ENCODE data around the gene PDE6B. TPM values are rescaled to one million over a fixed set of nuclear protein-coding genes. Genes with fewer than 3 reads are reported as not detected.

The PDE6B gene
- polyA plus RNA-seq, 4 donors, result 31.3 to 50.6 (median 38.7) TPM

DNA sequence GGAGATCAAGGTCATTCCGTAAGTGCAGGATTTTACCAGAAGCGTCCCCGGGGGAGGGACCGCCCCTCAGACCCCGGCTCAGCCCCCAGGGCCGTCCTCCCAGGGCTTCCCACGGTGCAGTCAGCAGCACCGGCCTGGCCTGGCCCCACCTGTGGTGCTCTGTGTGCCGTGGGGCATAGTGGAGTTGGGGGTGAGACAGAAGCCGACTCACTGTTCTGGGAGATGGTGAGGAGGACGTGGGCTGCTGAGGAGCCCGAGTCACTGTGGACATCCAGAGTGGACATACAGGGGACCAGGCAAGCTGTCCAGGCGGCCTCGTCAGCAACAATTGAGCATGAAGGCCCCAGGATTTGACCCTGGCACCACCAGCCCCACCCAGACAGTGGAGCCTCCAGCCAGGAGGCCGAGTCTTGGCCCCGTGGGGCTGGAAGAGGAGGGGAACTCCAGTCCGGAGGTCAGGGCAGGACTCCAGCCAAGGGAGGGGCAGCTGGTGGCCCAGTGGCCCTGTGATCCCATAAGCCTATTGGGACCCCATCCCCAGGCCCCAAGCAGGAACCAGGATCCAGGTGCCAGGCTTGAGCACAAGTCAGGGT, 29.6 kb downstream of the PDE6B start:
- DNase-seq (ENCODE audit: low read depth in 4 of 4, low spot score in 3 of 4), result no peak

DNA sequence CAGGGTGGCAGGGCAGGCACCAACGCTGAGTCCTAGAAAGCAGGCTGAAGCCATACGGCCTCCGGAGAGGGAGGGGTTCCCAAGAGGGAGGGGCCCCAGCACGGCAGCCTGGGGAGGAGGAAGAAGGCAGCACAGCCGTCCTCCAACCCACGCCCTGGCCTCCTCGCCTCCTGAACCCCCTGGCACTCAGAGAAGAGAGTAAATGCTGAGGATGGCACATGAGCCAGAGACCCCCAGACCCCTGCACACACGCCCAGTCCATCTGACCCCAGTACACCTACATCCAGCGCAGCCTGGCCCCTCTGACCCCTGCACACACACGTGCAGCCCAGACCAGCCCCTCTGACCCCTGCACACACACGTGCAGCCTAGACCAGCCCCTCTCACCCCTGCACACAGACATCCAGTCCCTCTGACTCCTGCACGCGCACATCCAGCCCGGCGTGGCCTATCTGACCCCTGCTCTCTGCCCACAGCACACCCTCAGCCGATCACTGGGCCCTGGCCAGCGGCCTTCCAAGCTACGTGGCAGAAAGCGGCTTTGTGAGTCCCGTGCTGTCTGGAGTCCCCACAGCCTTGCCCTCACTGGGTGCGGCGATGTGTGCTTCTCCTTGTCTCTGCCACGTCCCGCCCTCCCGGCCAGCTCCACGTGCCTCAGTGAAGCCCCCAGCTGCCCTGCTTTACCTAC, 30.2 kb downstream of the PDE6B start:
- DNase-seq (ENCODE audit: low read depth in 4 of 4, low spot score in 3 of 4), result no peak

DNA sequence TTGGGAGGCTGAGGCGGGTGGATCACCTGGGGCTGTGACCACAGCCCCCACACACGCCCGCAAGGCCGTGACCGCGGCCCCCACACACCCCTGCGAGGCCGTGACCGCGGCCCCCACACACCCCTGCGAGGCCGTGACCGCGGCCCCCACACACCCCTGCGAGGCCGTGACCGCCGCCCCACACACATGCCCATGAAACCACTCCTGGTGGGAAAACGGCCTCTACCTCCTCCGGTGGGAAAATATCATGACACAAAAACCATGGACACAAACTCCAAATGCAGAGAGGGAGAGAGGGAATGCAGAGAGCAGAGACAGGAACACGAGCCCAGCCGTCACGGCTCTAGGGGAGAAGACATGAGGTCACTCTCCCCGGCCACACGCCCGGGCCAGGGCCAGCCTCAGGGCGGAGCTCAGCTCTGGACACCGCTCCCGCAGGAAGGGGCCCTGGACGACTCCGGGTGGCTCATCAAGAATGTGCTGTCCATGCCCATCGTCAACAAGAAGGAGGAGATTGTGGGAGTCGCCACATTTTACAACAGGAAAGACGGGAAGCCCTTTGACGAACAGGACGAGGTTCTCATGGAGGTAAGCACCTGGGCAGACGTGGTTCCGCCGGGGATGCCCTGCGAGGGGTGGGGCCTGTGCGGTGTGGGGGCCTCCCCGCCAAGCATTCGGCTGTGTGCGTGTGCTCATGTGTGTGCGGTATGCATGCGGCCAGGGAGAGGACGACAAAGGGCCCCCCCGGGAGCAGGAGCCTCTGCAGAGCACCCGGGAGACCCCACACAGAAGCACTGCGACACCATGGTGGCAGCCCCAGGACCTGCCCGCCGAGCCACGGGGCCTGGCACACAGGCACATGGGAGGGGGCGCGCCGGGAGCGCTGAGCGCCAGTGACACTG, 31.3 kb downstream of the PDE6B start:
- DNase-seq (ENCODE audit: low read depth in 4 of 4, low spot score in 3 of 4), result no peak

DNA sequence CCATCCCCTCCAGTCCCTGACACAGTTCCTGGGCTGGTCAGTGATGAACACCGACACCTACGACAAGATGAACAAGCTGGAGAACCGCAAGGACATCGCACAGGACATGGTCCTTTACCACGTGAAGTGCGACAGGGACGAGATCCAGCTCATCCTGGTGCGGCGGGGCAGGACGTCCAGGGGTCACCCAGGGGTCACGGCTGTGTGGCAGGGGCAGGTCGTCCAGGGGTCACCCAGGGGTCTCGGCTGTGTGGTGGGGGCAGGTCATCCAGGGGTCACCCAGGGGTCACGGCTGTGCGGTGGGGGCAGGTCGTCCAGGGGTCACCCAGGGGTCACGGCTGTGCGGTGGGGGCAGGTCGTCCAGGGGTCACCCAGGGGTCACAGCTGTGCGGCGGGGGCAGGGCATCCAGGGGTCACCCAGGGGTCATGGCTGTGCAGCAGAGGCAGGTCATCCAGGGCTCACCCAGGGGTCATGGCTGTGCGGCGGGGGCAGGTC, 32.0 kb downstream of the PDE6B start:
- DNase-seq (ENCODE audit: low read depth in 4 of 4, low spot score in 3 of 4), result no peak

GRCh38 chr4:657834-658667, 32.7 kb downstream of the PDE6B start:
- no peak for DNase-seq (ENCODE audit: low read depth in 4 of 4, low spot score in 3 of 4)

- no peak for DNase-seq (ENCODE audit: low read depth in 4 of 4, low spot score in 3 of 4)
Measured at GRCh38 chr4:658681-659667, 33.6 kb downstream of the PDE6B start.

- DNase-seq (ENCODE audit: low read depth in 4 of 4, low spot score in 3 of 4), result no peak
Measured at GRCh38 chr4:659851-660250, 34.5 kb downstream of the PDE6B start.

- no peak for DNase-seq (ENCODE audit: low read depth in 4 of 4, low spot score in 3 of 4)
Measured at GRCh38 chr4:660401-660800, 35.0 kb downstream of the PDE6B start.

DNA sequence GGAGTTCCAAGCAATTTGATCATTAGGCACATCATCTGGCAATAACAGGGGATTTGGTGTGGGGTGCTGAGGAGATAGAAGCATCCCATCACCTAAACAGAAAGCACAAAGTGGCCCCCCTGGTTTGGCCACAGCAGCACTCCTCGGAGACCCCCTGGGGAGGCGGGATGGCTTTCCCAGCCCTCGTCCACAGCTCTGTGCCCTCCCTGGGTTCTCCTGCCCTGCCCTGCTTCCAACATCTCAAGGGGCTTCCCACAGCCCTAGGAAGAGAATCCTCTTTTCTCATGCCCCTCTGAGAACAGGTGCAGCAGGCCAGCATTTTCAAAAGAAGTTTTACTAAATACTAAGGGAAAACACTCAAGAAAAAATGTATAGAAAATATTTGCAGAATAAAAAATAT, 35.9 kb downstream of the PDE6B start:
- DNase-seq (ENCODE audit: low read depth in 4 of 4, low spot score in 3 of 4), result no peak

DNA sequence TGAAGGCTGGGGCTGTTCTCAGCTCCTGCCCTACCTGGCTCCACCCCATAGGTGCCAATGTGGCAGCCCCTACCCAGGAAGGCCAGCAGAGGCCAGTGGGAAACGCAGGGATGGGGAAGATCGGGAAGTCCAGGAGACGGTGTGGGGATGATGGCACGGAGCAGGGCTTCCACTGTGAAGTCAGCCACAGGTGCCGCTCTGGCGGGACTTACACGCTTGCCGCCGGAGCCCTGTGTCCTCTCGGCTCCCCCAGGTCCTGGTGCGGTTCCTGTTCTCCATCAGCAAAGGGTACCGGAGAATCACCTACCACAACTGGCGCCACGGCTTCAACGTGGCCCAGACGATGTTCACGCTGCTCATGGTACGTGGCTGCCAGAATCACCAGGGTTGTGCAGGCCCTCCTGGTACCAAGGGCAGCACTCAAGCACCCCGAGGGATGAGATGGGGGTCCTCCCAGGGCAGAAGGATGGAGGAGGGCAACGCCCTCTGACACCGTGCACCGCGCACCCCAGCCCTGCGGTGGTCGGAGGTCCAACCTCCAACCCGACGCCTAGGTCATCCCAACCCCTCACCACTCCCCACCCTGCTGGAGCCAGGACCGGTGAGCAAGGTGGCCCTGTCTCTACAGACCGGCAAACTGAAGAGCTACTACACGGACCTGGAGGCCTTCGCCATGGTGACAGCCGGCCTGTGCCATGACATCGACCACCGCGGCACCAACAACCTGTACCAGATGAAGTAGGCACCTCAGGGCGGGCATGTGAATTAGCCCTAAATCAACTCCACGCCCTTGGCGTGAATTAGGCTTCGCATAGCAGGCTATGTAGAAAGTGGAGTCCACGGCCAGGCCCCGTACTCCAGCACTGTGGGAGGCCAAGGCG, 36.7 kb downstream of the PDE6B start:
- no peak for DNase-seq (ENCODE audit: low read depth in 4 of 4, low spot score in 3 of 4)

GRCh38 chr4:663046-663437, 37.7 kb downstream of the PDE6B start:
- DNase-seq (ENCODE audit: low read depth in 4 of 4, low spot score in 3 of 4), result no peak

- peak in 2 of 4 donors; percentile 38 to 54 for DNase-seq (ENCODE audit: low read depth in 4 of 4, low spot score in 3 of 4)
Measured at GRCh38 chr4:663438-664428, 38.4 kb downstream of the PDE6B start.

DNA sequence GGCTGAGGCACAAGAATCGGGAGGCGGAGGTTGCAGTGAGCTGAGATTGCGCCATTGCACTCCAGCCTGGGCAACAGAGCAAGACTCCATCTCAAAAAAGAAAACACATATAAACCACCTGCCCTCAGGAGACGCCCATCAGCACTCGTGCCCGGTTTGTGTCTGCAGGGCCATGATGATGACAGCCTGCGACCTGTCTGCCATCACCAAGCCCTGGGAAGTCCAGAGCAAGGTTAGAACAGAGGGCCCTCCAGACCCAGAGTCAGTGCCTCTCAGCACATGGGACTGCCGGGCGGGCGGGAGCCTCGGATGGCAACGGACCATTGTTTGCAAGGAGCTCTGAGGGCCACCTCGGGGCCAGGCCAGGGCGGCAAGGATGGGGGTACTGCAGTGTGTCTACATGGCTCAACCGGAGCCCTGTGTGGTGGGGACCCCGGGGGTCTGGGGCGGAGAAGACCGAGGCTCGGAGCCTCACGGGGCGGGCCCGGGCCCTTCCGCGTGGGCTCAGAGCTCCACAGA, 39.4 kb downstream of the PDE6B start:
- DNase-seq (ENCODE audit: low read depth in 4 of 4, low spot score in 3 of 4), result no peak

DNA sequence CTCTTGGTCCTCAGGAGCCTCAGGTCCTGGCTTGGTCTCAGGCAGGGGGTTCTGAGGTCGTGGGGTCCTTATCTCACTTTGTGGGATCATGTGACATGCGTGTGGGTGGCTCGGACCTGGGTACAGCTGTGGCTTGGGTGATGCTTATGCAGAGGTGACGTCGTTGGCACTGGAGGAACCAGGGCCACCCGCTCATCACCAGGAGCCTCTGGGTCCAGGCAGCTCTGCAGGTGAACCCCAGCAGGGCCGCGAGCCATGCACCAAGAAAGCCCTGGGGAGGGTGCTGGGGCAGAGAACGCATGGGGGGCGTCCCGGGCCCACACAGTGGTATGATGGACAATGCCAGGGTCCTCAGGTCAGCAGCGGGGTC, 40.0 kb downstream of the PDE6B start:
- DNase-seq (ENCODE audit: low read depth in 4 of 4, low spot score in 3 of 4), result no peak

DNA sequence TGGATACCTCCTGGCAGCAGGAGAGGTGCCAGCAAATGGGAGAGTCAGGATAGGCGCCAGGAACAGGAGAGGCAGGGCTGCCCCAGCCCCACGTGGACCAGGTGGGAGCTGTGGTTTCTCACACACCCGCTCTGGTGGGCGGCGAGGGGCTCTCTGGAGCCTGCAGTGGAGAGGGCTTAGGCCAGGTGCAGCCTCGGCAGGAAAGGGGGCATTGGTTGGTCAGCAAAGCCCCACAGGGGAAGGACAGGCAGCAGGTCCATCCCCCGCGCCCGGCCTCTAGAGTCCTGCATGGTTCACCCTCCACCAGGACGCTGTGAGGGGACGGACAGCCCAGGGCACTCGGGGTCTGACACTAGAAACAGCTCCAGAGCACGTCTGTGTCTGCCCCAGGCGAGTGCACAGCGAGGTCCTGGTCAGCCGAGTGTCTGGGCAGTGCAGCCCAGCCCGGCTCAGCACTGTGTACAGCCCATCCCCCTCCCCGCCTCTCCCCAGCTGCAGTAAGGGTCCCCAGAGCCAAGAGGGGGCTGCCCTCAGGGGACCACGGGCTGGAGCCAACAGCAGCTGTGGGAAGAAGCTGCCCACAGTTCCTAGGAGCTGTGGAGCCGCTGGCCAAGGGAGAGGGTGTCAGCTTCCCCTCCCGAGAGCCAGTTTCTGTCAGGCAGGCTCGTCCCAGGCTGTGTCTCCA, 40.5 kb downstream of the PDE6B start:
- DNase-seq (ENCODE audit: low read depth in 4 of 4, low spot score in 3 of 4), result no peak

DNA sequence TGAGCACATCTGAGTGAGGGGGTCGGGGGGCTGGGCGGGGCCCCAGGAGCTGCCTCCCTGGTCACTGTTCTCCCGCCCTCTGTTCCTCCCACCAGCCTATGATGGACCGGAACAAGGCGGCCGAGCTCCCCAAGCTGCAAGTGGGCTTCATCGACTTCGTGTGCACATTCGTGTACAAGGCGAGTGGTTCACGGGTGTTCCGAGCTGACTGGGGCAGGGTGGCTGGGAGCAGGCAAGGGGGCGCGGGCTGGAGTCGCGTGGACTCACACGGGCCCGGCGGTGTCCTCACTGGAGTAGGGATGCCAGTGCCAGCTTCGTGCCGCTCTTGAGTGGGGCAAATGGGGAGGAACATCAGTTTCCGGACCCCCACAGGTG, 41.0 kb downstream of the PDE6B start:
- no peak for DNase-seq (ENCODE audit: low read depth in 4 of 4, low spot score in 3 of 4)
